Measurements from ENCODE around the gene ZBTB7C.

Gene ZBTB7C

GRCh38 chr18:48314690-48315089 is 94.5 kb downstream of the ZBTB7C start:
- TF ChIP-seq CTCF (IDR thresholded peaks at IDR 0.05; ENCODE audit: control insufficient read depth, extremely low read depth, insufficient read depth): no peak

GRCh38 chr18:48313792-48314191 is 95.4 kb downstream of the ZBTB7C start:
- no peak for TF ChIP-seq CTCF (IDR thresholded peaks at IDR 0.05; ENCODE audit: control insufficient read depth, extremely low read depth, insufficient read depth)
- H3K4me3 ChIP-seq (ENCODE audit: low read depth, low read length): no peak overlapping the region
- no peak for DNase-seq (ENCODE audit: low read depth)

More at GRCh38 chr18:48314690-48315089, 94.5 kb downstream of the ZBTB7C start:
- no peak overlapping the region for H3K4me3 ChIP-seq (ENCODE audit: low read depth, low read length)
- no peak for DNase-seq (ENCODE audit: low read depth)

- no peak for TF ChIP-seq CTCF (IDR thresholded peaks at IDR 0.05; ENCODE audit: control insufficient read depth, extremely low read depth, insufficient read depth)
Observed at GRCh38 chr18:48312066-48312465, 97.1 kb downstream of the ZBTB7C start.

GRCh38 chr18:48310999-48311398 is 98.2 kb downstream of the ZBTB7C start:
- TF ChIP-seq CTCF (IDR thresholded peaks at IDR 0.05; ENCODE audit: control insufficient read depth, extremely low read depth, insufficient read depth): no peak
- DNase-seq (ENCODE audit: low read depth): no peak

More at GRCh38 chr18:48312066-48312465, 97.1 kb downstream of the ZBTB7C start:
- no peak overlapping the region for H3K4me3 ChIP-seq (ENCODE audit: low read depth, low read length)
- DNase-seq (ENCODE audit: low read depth): no peak

GRCh38 chr18:48310353-48310752 is 98.8 kb downstream of the ZBTB7C start:
- DNase-seq (ENCODE audit: low read depth): no peak
- TF ChIP-seq CTCF (IDR thresholded peaks at IDR 0.05; ENCODE audit: control insufficient read depth, extremely low read depth, insufficient read depth): no peak
- no peak overlapping the region for H3K4me3 ChIP-seq (ENCODE audit: low read depth, low read length)

More at GRCh38 chr18:48310999-48311398, 98.2 kb downstream of the ZBTB7C start:
- no peak overlapping the region for H3K4me3 ChIP-seq (ENCODE audit: low read depth, low read length)

- no peak for DNase-seq (ENCODE audit: low read depth)
- no peak overlapping the region for H3K4me3 ChIP-seq (ENCODE audit: low read depth, low read length)
- TF ChIP-seq CTCF (IDR thresholded peaks at IDR 0.05; ENCODE audit: control insufficient read depth, extremely low read depth, insufficient read depth): no peak
Observed at GRCh38 chr18:48308755-48309575, 100.2 kb downstream of the ZBTB7C start.

Data from LNCaP clone FGC (cell line).